ENCODE data around the gene HIC1.
"Not testable (repeated sequence)": the region's sequence is repeated elsewhere in the genome, so short reads cannot be mapped to it uniquely, and the experiment has no call there.

Gene HIC1, protein sequence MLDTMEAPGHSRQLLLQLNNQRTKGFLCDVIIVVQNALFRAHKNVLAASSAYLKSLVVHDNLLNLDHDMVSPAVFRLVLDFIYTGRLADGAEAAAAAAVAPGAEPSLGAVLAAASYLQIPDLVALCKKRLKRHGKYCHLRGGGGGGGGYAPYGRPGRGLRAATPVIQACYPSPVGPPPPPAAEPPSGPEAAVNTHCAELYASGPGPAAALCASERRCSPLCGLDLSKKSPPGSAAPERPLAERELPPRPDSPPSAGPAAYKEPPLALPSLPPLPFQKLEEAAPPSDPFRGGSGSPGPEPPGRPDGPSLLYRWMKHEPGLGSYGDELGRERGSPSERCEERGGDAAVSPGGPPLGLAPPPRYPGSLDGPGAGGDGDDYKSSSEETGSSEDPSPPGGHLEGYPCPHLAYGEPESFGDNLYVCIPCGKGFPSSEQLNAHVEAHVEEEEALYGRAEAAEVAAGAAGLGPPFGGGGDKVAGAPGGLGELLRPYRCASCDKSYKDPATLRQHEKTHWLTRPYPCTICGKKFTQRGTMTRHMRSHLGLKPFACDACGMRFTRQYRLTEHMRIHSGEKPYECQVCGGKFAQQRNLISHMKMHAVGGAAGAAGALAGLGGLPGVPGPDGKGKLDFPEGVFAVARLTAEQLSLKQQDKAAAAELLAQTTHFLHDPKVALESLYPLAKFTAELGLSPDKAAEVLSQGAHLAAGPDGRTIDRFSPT

GRCh38 chr17:2054512-2055291 lies at the start of gene HIC1:
HIC1 (plus strand) TSS chr17:2055103; CDS start chr17:2056691, 1,588 bp downstream.
- DNase-seq (ENCODE audit: low read depth in 2 of 2), result peak in 1 of 2 donors; percentile 67

GRCh38 chr17:2008332-2009126 lies 46.4 kb upstream of the HIC1 start:
- DNase-seq (ENCODE audit: low read depth in 2 of 2), result no peak

GRCh38 chr17:2009737-2010136 lies 45.2 kb upstream of the HIC1 start:
- DNase-seq (ENCODE audit: low read depth in 2 of 2), result no peak

DNA sequence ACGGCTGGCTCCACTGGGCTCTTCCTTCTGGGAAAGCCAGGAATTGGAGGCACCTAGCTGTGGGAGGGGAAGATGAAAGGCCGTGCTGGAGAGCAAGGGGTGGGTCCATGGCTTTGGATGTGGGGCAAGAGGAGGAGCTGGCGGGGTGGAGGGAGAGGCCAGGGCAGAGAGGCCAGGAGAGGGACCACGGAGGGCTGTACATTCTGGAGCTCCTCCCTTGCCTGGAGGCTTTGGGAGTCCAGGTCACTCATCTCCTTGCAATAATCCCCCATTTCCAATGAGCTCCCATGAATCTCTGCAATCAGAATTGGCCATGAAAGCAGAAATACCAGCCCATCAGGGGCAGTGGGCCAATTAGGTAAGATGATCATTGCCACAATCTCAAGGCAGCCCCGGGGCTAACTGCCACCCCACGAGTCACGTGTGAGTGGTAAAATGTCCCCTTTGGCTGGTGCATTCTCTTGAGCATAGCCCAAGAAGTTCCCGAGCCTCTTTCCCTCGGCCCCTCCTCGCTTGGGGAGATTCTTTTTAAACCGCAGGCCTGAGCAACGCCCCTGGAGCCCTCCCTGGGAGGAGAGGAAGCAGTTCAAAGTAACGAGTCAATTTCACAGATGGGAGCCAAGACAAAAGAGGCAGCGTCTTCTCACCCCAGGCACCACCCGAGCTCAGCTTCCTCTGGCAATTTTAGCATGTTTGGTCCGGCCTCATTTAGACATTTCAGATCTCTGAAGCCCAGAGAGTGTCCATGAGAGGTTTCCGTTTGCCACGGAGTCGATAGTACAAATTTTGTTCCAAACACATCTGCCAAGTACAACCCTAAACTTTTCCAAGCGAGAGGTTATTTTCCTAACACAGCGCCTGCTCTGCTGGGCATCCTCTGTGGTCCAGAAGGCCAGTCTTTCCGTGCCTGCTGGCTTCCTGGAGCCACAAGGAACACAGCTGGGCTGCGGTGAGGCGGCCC lies 43.2 kb upstream of the HIC1 start:
- no peak for DNase-seq (ENCODE audit: low read depth in 2 of 2)

DNA sequence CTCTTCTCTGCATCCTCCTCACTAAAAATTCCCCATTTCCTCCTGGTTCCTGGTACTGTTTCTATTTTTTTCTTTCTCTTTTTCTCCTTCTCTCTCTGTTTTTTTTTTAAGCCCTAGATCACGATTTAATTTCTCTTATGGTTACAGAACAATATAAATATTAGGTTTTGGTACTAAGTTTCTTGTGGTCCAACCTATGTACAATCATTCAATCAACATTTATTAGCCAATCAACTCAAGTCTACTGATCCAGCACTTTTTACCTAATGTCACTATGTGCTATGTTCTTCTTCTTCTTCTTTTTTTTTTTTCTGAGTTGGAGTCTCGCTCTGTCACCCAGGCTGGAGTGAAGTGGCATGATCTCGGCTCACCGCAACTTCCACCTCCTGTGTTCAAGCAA lies 42.4 kb upstream of the HIC1 start:
- no peak for DNase-seq (ENCODE audit: low read depth in 2 of 2)

DNA sequence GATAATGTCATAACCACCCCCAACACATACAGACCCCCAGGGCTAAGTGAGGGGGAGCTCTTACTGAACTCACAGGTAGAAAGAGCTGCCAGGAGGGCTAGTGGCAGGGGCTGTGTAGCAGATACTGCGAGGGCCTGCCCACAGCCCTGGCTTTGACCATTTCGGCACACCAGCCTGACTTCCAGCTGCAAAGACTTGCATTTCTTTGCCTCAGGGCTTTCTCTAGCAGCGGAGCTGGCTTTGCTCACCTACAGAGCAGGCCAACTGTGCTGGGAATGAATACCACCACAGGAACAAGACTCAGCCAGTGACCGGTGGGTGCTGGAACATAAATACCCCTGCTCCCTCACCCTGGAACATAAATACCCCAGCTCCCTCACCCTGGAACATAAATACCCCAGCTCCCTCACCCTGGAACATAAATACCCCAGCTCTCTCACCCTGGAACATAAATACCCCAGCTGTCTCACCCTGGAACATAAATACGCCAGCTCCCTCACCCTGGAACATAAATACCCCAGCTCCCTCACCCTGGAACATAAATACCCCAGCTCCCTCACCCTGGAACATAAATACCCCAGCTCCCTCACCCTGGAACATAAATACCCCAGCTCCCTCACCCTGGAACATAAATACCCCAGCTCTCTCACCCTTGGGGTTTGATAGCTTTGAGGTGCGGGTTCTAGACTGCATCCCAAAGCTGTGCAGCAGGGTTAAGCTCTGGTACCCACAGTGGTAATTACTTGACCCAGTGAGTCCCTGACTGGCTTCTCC lies 41.5 kb upstream of the HIC1 start:
- not testable (repeated sequence) for DNase-seq (ENCODE audit: low read depth in 2 of 2)

DNA sequence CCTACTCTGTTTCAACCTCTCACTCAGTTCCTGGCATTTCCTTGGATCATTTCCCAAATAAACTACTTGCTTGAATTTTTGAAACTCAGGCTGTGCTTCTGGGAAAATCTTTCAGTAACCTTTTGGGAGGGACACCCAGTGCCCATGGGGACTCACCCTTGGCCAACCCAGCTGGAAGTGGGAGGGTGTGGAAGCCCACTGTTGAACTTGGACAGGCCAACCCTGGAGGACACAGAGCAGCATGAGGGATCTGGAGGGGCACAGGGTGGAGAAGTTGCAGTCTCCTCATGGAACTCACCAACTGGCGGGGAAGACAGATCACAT lies 40.9 kb upstream of the HIC1 start:
- DNase-seq (ENCODE audit: low read depth in 2 of 2), result no peak

DNA sequence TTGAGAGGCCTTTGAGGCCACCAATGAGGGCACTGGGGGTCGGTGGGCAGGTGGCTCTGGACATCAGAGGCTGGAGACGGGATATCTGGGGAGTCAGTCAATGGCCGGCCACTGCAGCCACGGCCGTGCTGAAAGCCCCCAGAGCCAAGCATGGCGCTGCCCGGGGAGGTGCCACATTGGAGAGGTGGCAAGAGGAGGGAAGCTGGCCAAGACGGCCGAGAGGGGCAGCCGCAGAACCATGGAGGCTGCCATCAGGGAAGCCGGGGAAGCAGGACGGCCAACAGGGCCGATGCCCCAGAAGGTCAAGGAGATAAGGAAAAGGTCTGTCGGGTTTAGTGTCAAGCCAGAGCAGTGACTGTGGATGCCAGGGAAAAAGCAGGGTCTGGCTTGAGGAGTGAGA lies 39.6 kb upstream of the HIC1 start:
- DNase-seq (ENCODE audit: low read depth in 2 of 2), result no peak

DNA sequence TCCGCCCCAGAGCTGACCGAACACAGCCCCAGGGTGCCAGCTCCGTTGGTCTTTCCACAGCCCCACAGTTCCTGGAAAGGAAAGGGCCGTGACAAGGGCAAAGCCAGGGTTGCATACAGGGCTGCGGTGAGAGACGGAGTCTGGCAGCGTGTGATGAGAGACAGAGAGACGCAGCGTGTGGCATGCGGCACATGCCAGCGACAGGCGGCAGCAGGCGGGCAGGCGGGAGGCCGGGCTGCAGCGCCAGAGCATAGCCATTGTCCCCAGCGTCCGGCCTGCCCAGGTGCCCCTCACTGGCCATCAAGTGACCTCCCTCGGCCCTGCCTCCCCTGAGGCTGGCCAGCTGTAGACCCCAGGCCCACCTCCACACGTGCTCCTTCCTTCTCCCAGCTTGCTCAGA lies 38.4 kb upstream of the HIC1 start:
- no peak for DNase-seq (ENCODE audit: low read depth in 2 of 2)

DNA sequence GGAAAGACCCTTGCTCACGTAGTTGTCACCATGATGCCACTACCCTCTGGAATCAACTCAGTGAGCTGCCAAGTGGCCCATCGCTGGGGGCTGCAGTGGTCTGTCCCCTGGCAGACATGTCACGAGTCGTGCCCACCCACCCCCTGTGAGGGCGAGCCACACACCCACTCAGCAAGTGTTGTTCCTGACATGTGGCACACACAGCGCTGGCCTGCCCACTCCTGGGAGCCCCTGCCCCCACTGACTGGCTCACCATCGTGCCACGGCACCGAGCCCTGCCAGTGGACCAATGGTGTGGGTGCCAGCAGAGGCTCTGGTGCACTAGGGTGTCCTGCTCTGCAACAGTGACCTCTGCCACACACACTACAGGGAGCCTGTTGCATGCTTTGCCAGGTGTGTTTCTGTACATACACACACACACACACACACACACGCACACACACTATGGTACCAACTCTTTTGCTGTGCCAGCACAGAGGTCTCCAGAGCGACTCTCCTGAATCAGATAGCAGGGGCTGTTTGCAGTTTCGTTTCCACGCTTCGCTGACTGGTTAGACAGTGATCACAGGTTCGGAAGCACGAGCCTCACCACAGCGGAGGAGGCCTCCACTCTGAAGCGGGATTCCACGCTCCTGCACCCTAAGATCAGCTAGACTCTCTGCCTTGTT lies 37.5 kb upstream of the HIC1 start:
- no peak for DNase-seq (ENCODE audit: low read depth in 2 of 2)

GRCh38 chr17:2018716-2019510 lies 36.0 kb upstream of the HIC1 start:
- DNase-seq (ENCODE audit: low read depth in 2 of 2), result no peak

DNA sequence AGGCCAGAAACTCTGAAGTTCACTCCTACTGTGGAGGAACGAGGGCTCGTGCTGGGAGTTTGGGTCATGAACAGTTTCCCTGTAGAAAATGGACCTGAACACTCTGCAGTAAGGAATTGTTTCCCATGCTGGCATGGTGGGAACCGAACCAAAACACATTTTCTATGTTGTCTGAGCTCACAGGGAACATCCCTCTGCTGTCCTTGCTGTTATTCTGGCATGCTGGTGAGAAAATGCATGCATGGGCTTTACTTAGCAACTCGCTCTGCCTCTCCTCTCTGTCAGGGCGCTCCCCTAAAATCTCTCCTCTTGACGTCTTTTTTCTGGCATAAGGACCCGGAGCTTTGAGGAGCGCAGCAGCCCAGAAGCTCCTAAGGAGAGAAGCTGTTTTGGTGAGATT lies 35.2 kb upstream of the HIC1 start:
- no peak for DNase-seq (ENCODE audit: low read depth in 2 of 2)

- DNase-seq (ENCODE audit: low read depth in 2 of 2), result no peak
Measured at GRCh38 chr17:2020721-2021120, 34.2 kb upstream of the HIC1 start.

GRCh38 chr17:2022647-2023240 lies 32.2 kb upstream of the HIC1 start:
- no peak for DNase-seq (ENCODE audit: low read depth in 2 of 2)

DNA sequence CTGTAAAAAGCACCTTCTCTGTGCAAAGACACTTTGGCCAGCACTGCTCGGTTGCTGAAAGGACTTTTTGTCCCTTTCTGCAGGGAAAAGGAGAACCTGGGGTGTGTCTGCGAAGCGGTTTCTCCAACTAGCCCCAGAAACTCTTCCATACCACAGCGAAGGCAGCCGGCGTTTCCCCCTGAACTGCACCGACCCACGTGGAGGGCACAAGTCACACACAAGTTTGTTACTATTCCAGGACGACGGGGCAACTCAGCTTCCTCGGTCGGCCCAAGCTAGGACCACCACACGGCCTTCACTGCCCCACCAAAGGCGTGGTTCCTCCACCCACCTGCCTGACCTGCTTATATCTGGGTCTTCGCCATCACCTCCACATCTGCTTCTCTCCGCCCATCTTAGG lies 31.6 kb upstream of the HIC1 start:
- no peak for DNase-seq (ENCODE audit: low read depth in 2 of 2)

GRCh38 chr17:2023692-2024571 lies 31.0 kb upstream of the HIC1 start:
- no peak for DNase-seq (ENCODE audit: low read depth in 2 of 2)

- DNase-seq (ENCODE audit: low read depth in 2 of 2), result no peak
Measured at GRCh38 chr17:2024572-2025219, 30.2 kb upstream of the HIC1 start.
